NCI-H345 treated with DMSO at 0.1 percent for 48 hours (cell line): ENCODE data around the gene IL25.
"Not testable (repeated sequence)": the region's sequence is repeated elsewhere in the genome, so short reads cannot be mapped to it uniquely, and the experiment has no call there.

ENCODE experiments used
- DNase-seq: peaks from one replicate; lab custom pipeline; 2025; ENCODE audit not compliant: unreplicated experiment; lab: John Stamatoyannopoulos, UW

The IL25 gene

GRCh38 chr14:23387916-23388882 lies 15.6 kb downstream of the IL25 start:
- no peak for DNase-seq

GRCh38 chr14:23388996-23389395 lies 16.4 kb downstream of the IL25 start:
- DNase-seq = no peak

GRCh38 chr14:23389396-23389795 lies 16.8 kb downstream of the IL25 start:
- no peak for DNase-seq

GRCh38 chr14:23389871-23390270 lies 17.3 kb downstream of the IL25 start:
- not testable (repeated sequence) for DNase-seq

DNA sequence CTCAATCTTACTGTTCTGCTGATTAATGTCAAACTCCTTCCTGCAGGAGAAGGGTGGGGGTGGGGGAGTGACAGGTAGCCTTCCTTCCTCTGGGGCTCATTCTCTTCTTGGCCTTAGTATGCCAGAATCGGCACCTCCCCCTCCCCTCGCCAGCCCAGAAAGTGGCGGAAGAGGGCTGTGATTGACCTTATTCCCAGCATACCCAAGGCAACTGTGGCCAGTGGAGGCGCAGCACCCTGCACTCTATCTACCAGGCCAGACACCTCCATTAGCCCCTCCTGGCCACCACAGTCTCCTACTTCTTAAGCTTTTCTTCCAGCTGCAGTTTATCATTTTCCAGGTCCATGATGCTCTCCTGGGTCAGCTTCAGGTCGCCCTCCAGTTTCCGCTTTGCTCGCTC lies 20.0 kb downstream of the IL25 start:
- DNase-seq = no peak

GRCh38 chr14:23396126-23396525 lies 23.5 kb downstream of the IL25 start:
- DNase-seq = no peak

DNA sequence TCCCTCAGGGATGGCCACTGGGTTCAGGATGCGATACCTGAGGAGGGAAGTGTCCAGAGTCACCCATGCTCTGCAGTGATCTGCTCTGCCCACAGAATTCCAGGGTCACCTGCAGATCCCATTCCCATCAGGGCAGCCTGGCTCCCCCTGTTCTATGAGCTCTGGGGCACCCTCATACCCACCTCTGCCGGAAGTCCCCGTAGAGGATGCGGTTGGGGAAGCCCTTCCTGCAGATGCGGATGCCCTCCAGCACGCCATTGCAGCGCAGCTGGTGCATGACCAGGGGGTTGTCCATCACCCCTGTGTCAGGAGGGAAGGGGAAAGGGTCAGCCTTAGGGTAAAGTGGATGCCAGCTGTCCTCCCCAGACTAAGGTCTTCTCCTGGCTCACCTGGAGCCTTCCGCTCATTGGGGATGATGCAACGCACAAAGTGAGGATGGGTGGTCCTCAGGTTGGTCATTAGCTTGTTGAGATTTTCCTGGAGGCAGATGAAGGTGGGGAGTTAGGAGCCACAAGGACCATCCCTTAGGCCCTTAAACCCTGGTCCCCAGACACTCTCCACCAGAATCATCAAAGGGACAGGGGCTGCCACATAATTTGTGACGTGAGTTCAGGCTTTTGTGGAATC lies 24.3 kb downstream of the IL25 start:
- no peak for DNase-seq

DNA sequence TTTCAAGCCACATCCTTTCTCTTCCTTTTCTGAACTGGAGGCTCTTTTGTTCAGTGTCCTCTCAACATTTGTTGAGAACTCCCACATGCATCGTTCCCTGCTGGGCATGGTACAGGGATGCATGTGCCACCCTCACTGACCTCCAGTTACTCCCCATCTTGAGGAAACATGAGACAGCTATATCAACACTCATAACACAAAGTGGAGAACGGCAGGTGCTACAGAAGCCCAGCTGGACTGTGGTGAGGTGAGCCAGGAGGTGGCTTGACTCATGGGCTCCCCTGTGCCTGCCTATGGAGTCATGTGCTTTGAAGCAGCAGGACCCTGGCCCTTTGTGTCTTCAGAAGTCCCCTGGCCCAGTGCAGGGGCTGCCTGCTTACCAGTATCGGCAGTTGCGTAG lies 25.7 kb downstream of the IL25 start:
- DNase-seq = peak; percentile 32

DNA sequence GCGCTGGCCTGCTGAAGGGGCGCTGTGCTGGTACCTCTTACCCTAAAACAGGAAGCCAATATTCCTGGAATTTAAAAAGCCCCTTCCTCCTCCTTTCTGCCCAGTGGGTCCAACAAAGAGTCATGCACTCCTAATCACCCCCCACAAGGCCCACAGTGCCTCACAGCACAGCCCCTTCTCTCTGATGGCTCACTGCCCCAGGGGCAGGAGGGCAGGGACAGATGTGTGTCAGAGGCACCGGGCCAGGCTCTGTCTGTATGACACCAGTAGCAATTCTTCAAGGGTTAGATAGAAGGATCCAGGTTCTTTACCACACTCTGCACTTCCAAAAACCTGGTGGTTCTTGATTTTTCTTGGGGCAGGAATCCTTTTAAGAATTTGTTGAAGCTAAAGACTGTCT lies 26.5 kb downstream of the IL25 start:
- DNase-seq = no peak

- no peak for DNase-seq
These were observed 27.0 kb downstream of the IL25 start for GRCh38 chr14:23399591-23399990.

DNA sequence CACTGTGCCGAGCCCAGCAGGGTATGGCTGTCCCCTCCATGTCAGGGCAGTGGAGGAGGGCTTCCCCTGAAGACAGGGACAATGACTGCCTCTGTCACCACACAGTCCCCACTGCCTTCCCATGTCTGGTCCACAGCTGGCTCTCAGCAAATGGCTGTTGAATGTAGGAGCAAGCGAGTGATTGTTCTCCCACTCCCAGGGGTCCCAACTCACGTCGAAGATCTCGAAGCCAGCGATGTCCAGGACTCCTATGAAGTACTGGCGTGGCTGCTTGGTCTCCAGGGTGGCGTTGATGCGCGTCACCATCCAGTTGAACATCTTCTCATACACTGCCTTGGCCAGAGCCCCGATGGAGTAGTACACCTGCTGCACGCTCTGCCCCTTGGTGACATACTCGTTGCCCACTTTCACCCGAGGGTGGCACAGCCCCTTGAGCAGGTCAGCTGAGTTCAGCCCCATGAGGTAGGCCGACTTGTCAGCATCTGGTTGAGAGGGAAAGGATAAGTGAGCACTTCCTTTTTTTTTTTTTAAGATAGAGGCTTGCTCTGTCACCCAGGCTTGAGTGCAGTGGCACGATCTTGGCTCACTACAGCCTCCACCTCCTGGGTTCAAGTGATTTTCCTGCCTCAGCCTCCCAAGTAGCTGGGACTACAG lies 28.0 kb downstream of the IL25 start:
- not testable (repeated sequence) for DNase-seq

GRCh38 chr14:23401291-23401690 lies 28.7 kb downstream of the IL25 start:
- DNase-seq = no peak

DNA sequence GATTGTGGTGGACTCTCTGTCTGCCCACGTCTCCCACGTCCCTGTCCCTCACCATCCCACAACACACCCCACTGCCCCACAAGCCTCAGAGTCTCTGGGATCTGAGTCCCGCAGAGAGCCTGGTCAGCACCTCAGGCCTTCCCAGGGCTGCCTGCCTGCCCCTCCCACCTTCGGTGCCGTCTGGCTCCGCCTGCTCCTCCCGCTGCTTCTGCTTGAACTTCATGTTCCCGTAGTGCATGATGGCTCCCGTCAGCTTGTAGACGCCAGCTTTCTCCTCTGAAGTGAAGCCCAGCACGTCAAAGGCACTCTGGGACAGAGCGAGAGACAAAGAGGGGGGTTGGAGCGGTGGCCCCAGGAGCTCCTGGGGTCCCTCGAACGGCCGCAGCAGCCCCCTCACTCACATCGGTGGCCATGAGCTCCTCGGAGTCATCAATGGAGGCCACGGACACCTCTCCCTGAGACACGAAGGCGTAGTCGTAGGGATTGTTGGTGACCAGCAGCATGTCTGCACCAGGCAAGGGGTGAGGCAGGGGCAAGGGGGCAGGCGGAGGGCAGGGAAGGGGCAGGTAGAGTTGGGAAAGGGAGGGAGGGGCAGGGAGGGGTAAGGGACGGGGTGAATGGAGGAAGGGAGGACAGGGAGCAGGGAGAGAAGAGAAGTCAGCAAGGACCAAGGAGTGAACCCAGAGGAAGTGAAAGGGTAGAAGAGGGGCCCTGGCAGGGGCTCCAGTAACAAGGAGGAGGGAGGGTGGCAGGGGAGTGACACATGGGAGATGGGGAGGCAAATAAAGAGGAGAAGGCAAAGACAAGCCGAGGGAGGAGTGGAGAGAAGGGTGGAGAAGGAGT lies 29.9 kb downstream of the IL25 start:
- no peak for DNase-seq

DNA sequence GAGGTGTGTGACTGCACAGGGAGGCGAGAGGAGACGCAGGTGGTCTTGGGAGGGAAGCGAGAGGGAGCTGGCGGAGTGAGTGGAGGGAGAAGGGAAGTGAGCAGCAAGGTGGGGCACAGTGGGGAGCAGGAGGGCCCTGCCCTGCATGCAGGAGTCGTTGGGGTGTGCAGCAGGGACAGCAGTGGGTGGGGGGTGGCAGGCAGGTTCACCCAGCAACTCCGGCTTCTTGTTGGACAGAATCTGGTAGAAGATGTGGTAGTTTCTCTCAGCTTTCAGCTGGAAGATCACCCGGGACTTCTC lies 30.5 kb downstream of the IL25 start:
- no peak for DNase-seq

DNA sequence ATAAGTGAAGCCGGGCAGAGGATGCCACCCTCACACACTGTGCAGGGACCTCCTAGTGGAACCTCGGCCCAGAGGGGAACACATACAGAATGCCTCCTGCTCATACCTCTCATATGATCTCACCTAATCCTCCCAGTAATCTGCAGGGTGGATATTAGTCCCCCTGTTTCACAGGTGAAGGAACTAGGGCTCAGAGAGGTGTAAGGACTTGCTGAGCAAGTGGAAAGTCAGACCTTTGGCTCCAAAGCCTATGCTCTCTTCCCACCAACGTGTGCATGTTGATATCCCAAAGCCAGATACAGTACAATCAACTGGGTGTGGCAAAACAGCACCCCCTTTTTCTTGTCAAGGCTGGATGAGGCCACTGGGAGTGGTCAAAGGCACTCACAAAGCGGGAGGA lies 31.3 kb downstream of the IL25 start:
- no peak for DNase-seq

- no peak for DNase-seq
These were observed 31.8 kb downstream of the IL25 start for GRCh38 chr14:23404331-23404900.

DNA sequence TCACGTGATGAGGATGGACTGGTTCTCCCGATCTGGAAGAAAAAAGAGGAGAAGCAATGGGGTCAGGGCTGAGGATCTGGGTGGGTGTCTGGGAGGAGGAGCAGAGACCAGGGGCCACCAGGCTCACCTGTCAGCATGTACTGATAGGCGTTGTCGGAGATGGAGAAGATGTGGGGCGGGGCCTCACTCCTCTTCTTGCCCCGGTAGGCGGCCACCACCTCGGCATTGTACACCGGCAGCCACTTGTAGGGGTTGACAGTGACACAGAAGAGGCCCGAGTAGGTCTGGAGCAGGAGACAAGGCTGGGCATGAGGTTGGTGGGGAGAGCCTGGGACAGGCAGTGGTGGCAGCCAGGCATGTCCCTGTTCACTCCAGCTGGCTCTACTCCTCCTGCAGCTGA lies 32.5 kb downstream of the IL25 start:
- no peak for DNase-seq

DNA sequence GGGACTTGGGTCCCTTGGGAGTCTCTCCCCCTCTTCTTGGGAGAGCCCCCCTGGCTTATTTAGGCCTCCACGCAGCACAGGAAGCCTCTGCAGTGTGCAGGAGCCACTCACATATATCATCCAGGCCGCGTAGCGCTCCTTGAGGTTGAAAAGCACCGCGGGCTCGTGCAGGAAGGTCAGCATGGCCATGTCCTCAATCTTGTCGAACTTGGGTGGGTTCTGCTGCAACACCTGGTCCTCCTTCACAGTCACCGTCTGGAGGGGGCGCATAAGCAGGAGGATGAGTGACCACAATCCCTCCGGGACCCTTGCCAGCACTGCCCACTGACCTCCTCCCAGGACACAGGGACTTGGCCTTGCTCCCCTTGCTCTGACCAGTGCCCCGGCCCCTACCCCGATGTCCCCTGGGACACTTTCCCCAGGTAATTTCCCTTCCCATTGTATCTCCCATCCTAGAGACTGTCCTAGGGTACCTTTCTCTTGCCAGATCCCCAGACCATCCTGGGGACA lies 33.0 kb downstream of the IL25 start:
- DNase-seq = no peak

DNA sequence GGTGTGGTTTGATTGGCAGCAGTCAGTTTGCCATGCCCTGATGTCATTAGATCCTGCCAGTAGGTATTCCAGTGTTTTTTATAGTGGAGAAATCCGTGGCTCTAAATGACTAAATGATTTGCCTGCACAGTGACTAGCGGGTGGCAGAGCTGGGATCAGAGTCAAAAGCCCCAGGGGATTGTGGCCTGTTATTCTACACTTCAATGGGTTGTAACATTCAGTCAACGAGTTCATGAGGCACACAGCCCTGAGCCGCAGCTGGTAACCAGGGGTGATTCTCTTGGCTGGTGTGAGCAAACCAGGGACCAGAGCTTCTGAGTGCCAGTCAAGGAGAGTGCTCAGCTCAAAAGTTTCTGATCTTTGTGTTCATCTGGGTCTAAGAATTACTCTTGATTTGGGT lies 33.6 kb downstream of the IL25 start:
- no peak for DNase-seq

DNA sequence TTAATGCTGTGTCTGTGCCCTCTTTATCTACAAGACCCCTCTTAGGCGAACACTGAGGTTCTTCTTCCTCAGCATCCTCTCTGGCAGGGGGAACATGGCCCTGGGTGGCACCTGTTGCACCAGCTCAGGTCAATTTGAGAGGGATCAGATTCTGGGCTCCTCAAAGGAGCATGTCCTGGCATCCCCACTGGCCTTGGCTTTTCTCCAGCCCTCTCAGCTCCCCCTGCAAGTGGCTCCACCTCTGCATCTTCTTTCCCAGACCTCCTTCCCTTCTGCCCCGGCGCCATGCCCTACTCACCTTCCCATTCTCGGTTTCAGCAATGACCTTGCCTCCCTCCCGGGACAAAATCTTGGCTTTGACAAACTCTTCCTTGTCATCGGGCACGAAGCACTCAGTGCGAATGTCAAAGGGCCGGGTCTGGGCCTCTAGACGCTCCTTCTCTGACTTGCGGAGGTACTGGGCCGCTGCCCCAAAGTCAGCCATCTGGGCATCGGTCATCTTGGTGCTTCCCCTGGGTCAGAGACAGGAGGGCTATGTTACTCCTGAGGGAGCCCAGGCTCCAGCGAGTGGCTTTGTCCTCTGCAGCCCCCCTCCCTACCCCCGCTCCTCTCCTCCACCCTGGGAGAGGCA lies 34.2 kb downstream of the IL25 start:
- DNase-seq = no peak
